GM21515 (cell line): ENCODE results near the gene FLAD1.
"Not testable (repeated sequence)": the region's sequence is repeated elsewhere in the genome, so short reads cannot be mapped to it uniquely, and the experiment has no call there.

Experiments used
- ATAC-seq: cut with Tn5 transposase; IDR thresholded peaks from one replicate; pipeline ENCODE4 v1.9.1; 2021; ENCODE audit not compliant: unreplicated experiment

The FLAD1 gene

DNA sequence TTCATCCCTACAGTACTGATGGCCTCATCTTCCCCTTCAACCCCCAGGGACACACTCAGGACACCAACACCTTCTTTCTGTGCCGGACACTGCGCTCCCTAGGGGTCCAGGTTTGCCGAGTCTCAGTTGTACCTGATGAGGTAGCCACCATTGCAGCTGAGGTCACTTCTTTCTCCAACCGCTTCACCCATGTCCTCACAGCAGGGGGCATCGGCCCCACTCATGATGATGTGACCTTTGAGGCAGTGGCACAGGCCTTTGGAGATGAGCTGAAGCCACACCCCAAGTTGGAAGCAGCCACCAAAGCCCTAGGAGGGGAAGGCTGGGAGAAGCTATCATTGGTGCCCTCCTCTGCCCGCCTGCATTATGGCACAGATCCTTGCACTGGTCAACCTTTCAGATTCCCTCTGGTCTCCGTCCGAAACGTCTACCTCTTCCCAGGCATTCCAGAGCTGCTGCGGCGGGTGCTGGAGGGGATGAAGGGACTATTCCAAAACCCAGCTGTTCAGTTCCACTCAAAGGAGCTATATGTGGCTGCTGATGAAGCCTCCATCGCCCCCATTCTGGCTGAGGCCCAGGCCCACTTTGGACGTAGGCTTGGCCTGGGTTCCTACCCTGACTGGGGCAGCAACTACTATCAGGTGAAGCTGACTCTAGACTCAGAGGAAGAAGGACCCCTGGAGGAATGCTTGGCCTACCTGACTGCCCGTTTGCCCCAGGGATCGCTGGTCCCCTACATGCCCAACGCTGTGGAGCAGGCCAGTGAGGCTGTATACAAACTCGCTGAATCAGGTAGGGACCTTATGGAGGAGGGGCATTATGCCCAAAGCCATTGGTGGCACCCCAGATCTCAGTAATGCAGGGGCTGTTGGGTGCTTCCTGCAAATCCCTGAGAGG lies 5.2 kb downstream of the FLAD1 start:
- no peak for ATAC-seq

DNA sequence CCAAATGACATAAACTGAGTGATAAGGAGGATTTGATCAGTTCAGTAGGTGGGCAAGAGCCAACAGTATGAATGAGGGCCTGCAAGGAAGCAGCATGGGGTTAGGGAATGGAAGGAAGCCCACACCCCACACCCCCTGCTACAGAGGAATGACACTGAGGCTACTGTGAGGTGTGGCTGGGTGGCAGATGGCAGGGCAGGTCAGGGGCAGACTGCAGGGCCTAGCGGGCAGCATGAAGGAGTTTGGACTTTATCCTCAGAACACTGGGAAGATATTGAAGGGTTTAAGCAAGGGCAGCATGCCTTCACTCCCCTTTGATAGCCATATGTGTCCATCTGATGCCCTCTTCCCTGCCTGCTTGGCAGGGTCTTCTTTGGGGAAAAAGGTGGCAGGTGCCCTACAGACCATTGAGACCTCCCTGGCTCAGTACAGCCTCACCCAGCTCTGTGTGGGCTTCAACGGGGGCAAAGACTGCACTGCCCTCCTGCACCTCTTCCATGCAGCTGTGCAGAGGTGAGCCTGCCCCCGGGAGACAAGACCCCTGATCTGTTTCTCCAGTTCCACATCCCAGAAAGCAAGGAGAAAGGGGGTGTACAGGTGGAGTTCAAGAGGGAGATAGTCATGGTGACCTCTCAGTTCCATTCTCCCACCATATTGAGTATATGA lies 6.2 kb downstream of the FLAD1 start:
- ATAC-seq, result no peak

- no peak for ATAC-seq
Observed at GRCh38 chr1:154990276-154990675, 7.1 kb downstream of the FLAD1 start.

DNA sequence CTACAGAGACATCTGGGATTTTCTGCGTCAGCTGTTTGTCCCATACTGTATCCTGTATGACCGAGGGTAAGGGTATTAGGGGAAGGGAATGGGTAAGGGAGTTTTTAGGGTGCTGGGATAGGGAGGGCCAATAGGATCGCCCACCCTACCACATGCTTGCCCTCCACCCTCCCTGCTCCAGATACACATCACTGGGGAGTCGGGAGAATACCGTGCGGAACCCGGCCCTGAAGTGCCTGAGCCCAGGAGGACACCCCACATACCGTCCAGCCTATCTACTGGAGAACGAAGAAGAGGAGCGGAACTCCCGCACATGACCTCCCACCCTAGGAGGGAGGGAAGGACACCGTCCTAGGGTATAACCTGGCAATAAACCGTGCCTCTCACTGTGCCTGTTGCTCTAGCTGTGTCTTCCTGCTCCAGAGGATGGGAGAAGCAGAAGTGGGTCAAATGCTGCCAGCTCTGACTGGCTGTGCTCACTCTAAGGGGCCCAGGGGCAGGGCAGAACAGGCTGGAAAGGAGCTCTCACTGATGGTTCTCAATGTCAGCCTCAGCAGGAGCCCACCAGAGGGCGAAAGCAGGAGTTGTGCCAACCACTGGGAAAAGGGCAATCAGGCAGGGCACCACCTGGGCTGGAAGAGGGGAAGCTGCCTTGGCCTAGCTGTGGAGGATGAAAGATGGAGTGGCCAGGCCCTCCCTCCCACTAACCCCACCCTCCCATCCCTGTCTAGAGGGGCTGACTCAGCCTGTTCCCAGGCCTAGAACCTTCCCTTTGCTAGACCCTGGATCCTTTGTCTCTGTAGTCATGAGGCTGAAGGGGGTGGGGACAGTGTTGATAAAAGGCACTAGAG lies 9.8 kb downstream of the FLAD1 start:
- ATAC-seq, result no peak

DNA sequence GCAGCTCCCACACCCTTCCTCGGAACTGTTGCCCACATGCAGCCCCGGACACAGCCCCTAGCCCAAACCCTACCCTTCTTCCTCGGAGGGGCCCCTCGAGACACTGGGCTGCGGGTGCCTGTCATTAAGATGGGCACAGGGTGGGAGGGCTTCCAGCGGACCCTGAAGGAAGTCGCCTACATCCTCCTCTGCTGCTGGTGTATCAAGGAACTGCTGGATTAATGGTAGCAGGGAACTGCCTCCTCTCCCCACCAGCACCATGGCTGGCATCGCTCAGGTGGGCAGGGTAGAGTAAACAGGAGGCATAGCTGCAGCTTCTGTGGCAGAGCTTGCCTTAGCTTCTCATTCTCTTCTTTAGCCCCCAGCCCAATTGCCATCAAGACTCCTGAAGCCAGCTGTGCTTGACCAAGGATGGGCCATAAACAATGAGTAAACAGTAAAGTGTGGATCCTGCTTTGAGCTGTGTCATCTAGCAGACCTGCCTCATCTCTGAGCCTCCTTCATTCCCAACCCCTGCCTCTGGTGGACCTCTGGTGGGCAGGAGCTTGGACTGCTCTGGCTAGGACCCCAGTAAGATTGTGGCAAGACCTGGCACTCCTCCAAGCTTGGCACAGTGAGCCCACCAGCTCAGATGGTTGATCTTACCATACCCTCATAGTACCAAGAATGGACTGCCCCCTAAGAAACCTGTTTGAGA lies 10.6 kb downstream of the FLAD1 start, which contains the start of gene LENEP:
Gene LENEP (plus strand): TSS at position 15 of the 697 bp plus-strand sequence. CDS start 22 bp downstream, at position 37.
- no peak for ATAC-seq

- no peak for ATAC-seq
Observed at GRCh38 chr1:154994269-154994587, 11.1 kb downstream of the FLAD1 start.

GRCh38 chr1:154994591-154994990 lies 11.4 kb downstream of the FLAD1 start:
- ATAC-seq, result no peak

- ATAC-seq, result not testable (repeated sequence)
Observed at GRCh38 chr1:154995301-154995983, 12.3 kb downstream of the FLAD1 start.

DNA sequence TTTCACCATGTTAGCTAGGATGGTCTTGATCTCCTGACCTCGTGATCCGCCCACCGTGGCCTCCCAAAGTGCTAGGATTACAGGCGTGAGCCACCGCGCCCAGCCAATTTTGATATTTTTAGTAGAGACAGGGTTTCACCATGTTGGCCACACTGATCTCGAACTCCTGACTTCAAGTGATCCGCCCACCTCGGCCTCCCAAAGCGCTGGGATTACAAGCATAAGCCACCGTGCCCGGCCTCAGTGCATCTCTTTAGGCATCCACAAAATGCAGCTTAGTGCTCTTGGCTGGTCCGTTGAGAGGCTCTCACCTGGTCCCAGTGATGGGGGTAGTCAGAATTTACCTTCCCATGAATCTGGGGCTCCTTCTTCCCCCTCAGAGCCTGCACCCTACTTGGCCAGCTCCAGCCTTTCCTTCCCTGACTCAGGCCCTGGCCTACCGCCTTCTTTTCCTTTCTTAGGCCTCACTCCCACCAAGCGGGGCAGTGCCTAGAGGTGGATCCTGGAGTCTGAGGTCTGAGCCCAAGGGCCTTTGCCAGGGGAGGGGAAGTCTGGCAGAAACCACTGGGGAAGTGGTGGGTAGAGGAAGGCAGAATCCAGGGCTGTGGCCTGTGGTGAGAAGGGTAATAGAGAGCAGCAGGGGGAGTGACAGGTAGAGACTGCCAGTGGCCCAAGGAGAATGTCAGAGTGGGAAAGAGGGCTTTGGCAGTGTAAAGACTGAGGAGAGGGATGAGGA lies 14.0 kb downstream of the FLAD1 start:
- ATAC-seq, result no peak

- no peak for ATAC-seq
Observed at GRCh38 chr1:154998201-154998780, 15.1 kb downstream of the FLAD1 start.

DNA sequence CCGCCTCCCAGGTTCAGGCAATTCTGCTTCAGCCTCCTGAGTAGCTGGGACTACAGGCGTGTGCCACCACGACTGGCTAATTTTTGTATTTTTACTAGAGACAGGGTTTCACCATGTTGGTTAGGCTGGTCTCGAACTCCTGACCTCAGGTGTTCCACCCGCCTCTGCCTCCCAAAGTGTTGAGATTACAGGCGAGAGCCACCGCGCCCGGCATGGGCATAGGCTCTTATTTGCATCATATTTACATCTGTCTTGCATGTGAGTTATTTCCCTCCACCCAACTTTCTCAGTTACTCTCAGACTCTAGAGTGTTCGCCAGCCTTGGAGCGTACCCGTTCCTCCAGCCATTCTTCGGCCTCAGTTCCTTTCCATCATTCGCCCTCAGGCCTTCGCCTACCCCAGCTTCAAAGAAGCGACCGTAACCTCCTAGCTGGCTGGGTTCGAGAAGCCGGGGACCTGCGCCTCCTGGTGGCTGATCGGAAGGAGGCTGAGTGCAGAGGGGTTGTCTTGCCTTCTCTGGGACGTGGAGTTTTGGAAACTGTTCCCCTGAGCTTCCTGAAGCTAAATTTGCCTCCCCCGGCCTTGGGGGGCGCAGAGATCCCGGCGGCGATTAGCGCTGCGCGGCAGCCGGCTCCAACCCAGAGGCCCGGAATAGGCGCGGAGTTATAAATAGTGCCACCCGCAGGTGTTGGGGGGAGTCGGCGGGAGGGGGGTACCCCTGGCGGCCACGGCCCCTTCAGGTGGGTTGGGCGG lies 15.8 kb downstream of the FLAD1 start:
- ATAC-seq, result no peak

DNA sequence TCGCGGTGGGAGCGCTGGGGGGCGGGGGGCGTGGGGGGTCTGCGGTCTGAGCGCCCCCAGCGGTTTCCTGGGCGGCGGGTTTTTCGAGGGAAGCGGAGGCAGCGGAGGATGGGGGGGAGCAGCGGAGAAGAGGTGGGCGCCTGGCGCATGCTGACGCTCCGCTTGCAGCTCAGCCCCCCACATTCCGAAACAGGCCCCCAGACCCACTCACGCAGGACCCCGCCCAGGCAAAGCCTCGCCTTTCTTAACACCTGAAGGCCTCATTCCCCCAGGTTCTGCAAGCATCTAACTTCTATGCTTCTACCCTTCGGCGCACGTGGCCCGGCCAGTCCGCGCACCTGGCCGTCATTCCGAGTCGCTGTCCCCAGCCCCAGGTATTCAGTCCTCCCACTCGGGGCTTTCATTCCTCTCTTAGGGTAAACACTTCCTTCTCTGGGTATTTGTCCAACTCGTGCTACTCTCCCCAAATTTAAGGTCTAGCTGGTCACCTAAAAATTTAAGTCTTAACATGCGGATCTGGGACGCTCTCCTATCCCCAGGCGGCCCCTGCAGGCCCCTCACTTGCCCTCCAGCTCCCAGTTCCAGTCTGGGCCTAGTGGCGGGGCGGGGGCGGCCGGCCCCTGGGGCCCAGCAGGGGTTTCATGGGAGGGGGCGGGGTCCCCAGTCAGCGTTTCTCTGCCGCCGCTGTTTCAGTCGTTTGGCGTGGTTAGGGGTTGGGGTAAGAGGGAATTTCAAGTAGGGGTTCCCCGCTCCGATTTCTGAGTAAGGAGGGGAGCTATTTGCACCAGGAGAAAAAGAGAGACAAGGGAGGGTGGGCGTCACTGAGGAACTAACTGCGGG lies 16.6 kb downstream of the FLAD1 start:
- ATAC-seq, result no peak

DNA sequence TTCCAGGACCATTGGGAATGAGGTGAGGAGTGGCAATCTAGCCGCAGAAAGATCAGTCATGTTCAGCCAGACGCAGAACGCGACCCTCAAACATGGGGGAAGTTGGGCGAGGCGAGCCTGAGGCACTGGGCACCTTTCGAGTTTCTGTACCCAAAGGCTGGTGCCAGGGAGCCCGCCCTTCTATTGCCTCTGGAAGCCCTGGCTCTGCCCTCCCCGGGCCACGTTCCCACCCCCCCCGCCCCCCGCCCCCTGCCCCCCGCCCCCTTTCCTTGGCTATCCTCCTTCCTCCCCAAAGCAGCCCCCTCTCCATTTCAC lies 17.2 kb downstream of the FLAD1 start:
- ATAC-seq, result no peak

DNA sequence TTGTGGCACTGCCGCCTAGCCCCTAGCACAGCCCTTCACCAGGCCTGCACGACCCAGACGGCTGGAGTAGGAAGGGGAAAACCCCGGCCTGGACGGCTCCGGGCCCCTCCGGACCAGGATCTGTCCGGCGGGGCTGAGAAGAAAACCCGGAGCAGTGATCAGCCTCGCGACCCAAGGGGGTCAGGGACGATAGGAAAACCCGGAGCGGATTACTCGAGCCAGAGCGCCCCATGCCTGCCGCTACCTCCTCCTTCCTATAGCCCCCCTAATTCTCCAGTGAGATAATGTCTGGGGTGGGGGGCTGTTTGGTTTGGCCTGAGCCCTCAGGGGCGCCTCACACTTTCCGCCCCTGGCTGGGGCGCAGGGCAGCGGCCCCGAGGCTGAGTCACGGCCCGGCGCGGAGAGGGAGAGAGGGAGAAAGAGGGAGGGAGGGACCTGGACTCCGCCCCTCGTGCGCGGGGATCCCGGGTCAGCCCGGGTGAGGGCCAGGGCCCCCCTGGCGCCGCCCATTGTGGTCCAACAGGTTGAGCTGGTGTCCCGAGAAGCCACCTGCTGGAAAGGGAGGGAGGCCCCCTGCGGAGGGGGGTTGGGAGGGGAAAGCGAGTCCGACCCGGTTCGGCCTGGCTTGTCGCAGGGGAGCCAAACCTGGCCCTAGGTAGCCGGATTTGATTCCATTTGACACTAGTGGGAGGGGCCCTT lies 17.7 kb downstream of the FLAD1 start:
- ATAC-seq, result peak; percentile 30

GRCh38 chr1:155001425-155001674 lies 18.2 kb downstream of the FLAD1 start:
- ATAC-seq, result no peak

DNA sequence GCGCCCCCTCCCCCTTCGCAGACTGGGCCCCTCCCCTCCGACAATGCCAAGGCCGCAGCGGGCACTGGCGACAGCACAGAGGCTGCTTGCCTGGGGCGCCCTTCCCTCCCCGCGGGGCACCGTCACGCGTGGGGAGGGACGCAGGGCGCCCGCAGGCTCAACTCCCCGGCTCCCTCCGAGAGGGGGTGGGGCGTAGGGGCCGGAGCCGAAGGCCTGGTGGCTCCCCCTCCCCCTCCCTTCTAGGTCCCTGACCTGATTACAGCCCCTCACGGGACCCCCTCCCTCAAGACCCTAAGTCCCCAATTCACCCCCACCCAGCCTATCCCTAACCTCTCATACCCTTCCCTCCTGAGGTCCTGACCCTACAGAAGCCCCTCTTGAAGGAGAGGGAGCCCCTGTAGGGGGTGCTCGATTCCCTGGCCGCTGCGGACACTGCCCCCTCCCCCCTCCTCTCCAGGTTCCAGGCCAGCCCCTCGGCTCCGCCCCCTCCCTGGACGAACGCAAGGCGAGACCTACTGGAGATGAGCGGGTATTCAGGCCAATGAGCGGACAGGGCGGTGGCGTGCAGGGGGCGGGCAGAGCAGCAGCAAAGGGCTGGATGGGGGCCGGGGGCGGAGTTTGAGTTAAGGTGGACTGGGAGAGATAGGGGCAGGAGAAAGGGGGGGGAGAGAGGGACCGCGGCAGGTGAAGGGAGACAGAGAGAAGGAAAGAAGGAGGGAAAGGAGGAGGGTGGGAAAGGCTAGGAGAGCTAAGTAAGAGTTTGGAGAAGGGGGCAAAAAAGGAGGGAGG lies 18.7 kb downstream of the FLAD1 start:
- ATAC-seq, result peak; percentile 49
